Small intestine (tissue), 7 donors: Measurements from ENCODE around the gene BFSP1. TPM values are rescaled to one million over a fixed set of nuclear protein-coding genes. Genes with fewer than 3 reads are reported as not detected.

ENCODE experiments used
- DNase-seq, 2 donors: peaks; one replicate each; pipeline versions ENCODE4 v3.0.0 to v3.0.0-alpha.2; 2013
- FAIRE-seq: peaks from 2 replicates; lab custom pipeline; 2012; peaks lifted over from hg19 to GRCh38; lab: Jason Lieb, UNC
- H3K27ac ChIP-seq, 3 donors: one replicate each; pipeline ENCODE4 v1.5.1; 2013; ENCODE audit warnings: low read length in 2 of 3, mild to moderate bottlenecking in 2 of 3, control low read depth in 1 of 3, inconsistent platforms in 1 of 3, low read depth in 1 of 3, moderate library complexity in 1 of 3
- H3K27me3 ChIP-seq, 3 donors: one replicate each; pipeline ENCODE4 v1.6.1; 2013; ENCODE audit warnings: low read length in 3 of 3, inconsistent platforms in 1 of 3; ENCODE audit not compliant: control insufficient read depth in 3 of 3, insufficient read depth in 3 of 3
- H3K36me3 ChIP-seq, 3 donors: one replicate each; pipeline ENCODE4 v1.6.1; 2013; ENCODE audit warnings: low read length in 3 of 3, inconsistent platforms in 1 of 3, low read depth in 1 of 3, mild to moderate bottlenecking in 1 of 3, moderate library complexity in 1 of 3; ENCODE audit not compliant: control insufficient read depth in 3 of 3, insufficient read depth in 2 of 3
- H3K4me1 ChIP-seq, 3 donors: one replicate each; pipeline ENCODE4 v1.6.1; 2013; ENCODE audit warnings: low read length in 2 of 3, inconsistent platforms in 1 of 3, low read depth in 1 of 3, mild to moderate bottlenecking in 1 of 3, moderate library complexity in 1 of 3; ENCODE audit not compliant: control insufficient read depth in 3 of 3, insufficient read depth in 2 of 3
- H3K4me3 ChIP-seq, 3 donors: one replicate each; pipeline ENCODE4 v1.5.1; 2013; ENCODE audit warnings: low read length in 3 of 3, control low read depth in 1 of 3, inconsistent platforms in 1 of 3, low read depth in 1 of 3, mild to moderate bottlenecking in 1 of 3, moderate library complexity in 1 of 3
- H3K9me3 ChIP-seq, 2 donors: one replicate each; pipeline ENCODE4 v1.6.1; 2013; ENCODE audit warnings: low read depth in 1 of 2, low read length in 1 of 2; ENCODE audit not compliant: control insufficient read depth in 2 of 2, insufficient read depth in 1 of 2
- WGBS, 3 donors: extraction: QIAGEN DNeasy Blood & Tissue Kit; methylation state at CpG; one replicate each; pipeline ENCODE4 v1.1.7; 2013; 5-methylcytosine and 5-hydroxymethylcytosine counted together
- polyA plus RNA-seq, 4 donors: library from polyadenylated mRNA; stranded (reverse) in 3 of 4; unstranded in 1 of 4; fragments of 200-250 nt in 3 of 4; fragments of 120-200 nt in 1 of 4; gene quantifications; one replicate each; pipeline versions ENCODE4 v1.2.1 to v1.2.3, GENCODE V29; 2013
- donor health status: healthy with polysubstance abuse.
- donor health status: control.
- donor health status: control.
- donor health status: Bipolar disorder and iron deficiency.
- donor health status: healthy.

BFSP1 gene
- polyA plus RNA-seq, 4 donors: 0.49 to 0.65 TPM; not detected in 2

GRCh38 chr20:17457079-17457478, 74.1 kb downstream of the BFSP1 start:
- Histone ChIP-seq H3K36me3 (no peaks in the 10 kb centered on the region), H3K9me3 (no peaks in the 10 kb centered on the region), H3K4me3 (no peak overlapping the region), H3K4me1 (no peaks in the 10 kb centered on the region), H3K27ac (no peak overlapping the region), H3K27me3 (peaks cover 0 to 3% (median 0%) of the 10 kb centered on the region in 3 donors)
- 47 to 64% (median 58%) methylated on average over 1 of the region's 1 CpG for WGBS, 3 donors
- DNase-seq (no peak), FAIRE-seq (no peak)

GRCh38 chr20:17456279-17456678, 74.9 kb downstream of the BFSP1 start:
- H3K27ac ChIP-seq: no peak overlapping the region
- H3K36me3 ChIP-seq: no peaks in the 10 kb centered on the region
- no peak overlapping the region for H3K4me3 ChIP-seq
- DNase-seq (no peak), FAIRE-seq (no peak)
- no peaks in the 10 kb centered on the region for H3K4me1 ChIP-seq
- H3K27me3 ChIP-seq: peaks cover 0 to 3% (median 0%) of the 10 kb centered on the region in 3 donors
- no peaks in the 10 kb centered on the region for H3K9me3 ChIP-seq
- 64 to 80% (median 76%) methylated on average over 8 of the region's 8 CpGs for WGBS, 3 donors

GRCh38 chr20:17453592-17453991, 77.6 kb downstream of the BFSP1 start:
- H3K9me3 ChIP-seq: no peaks in the 10 kb centered on the region
- no peak for DNase-seq
- no peaks in the 10 kb centered on the region for H3K36me3 ChIP-seq
- 90 to 94% (median 93%) methylated on average over 22 of the region's 22 CpGs for WGBS, 3 donors
- no peak overlapping the region for H3K27ac ChIP-seq
- H3K27me3 ChIP-seq: peaks cover 0 to 3% (median 0%) of the 10 kb centered on the region in 3 donors
- FAIRE-seq: no peak
- H3K4me1 ChIP-seq: no peaks in the 10 kb centered on the region
- H3K4me3 ChIP-seq: no peak overlapping the region

GRCh38 chr20:17452441-17452840, 78.7 kb downstream of the BFSP1 start:
- WGBS, 3 donors: 67 to 84% (median 71%) methylated on average over 3 of the region's 3 CpGs
- no peaks in the 10 kb centered on the region for H3K9me3 ChIP-seq
- DNase-seq (no peak), FAIRE-seq (no peak)
- no peaks in the 10 kb centered on the region for H3K36me3 ChIP-seq
- H3K4me3 ChIP-seq: no peak overlapping the region
- peaks cover 0 to 3% (median 0%) of the 10 kb centered on the region in 3 donors for H3K27me3 ChIP-seq
- no peak overlapping the region for H3K27ac ChIP-seq
- no peaks in the 10 kb centered on the region for H3K4me1 ChIP-seq

- H3K27me3 ChIP-seq: peaks cover 0 to 5% (median 0%) of the 10 kb centered on the region in 3 donors
Observed at GRCh38 chr20:17449031-17449430, 82.1 kb downstream of the BFSP1 start.

GRCh38 chr20:17448071-17448470, 83.1 kb downstream of the BFSP1 start:
- Histone ChIP-seq H3K27me3 (peaks cover 0 to 8% (median 0%) of the 10 kb centered on the region in 3 donors), H3K9me3 (no peaks in the 10 kb centered on the region), H3K27ac (no peak overlapping the region), H3K4me1 (no peaks in the 10 kb centered on the region), H3K36me3 (no peaks in the 10 kb centered on the region), H3K4me3 (no peak overlapping the region)
- FAIRE-seq: no peak
- 89 to 96% (median 95%) methylated on average over 2 of the region's 2 CpGs for WGBS, 3 donors
- no peak for DNase-seq

More at GRCh38 chr20:17449031-17449430, 82.1 kb downstream of the BFSP1 start:
- Histone ChIP-seq H3K36me3 (no peaks in the 10 kb centered on the region), H3K27ac (no peak overlapping the region), H3K4me1 (no peaks in the 10 kb centered on the region), H3K9me3 (no peaks in the 10 kb centered on the region), H3K4me3 (no peak overlapping the region)
- WGBS, 3 donors: 81 to 85% (median 82%) methylated on average over 2 of the region's 2 CpGs
- no peak for FAIRE-seq
- no peak for DNase-seq

- no peak for DNase-seq
- WGBS, 3 donors: 72 to 76% (median 75%) methylated on average over 5 of the region's 5 CpGs
- no peak for FAIRE-seq
Observed at GRCh38 chr20:17446171-17446570, 85.0 kb downstream of the BFSP1 start.

GRCh38 chr20:17445543-17445942, 85.6 kb downstream of the BFSP1 start:
- Histone ChIP-seq H3K27me3 (peaks cover 0 to 10% (median 0%) of the 10 kb centered on the region in 3 donors), H3K27ac (no peak overlapping the region), H3K4me1 (no peaks in the 10 kb centered on the region), H3K9me3 (no peaks in the 10 kb centered on the region), H3K36me3 (no peaks in the 10 kb centered on the region), H3K4me3 (no peak overlapping the region)
- DNase-seq (no peak), FAIRE-seq (no peak)
- 78 to 88% (median 78%) methylated on average over 13 of the region's 13 CpGs for WGBS, 3 donors

More at GRCh38 chr20:17446171-17446570, 85.0 kb downstream of the BFSP1 start:
- no peaks in the 10 kb centered on the region for H3K4me1 ChIP-seq
- H3K4me3 ChIP-seq: no peak overlapping the region
- H3K36me3 ChIP-seq: no peaks in the 10 kb centered on the region
- no peak overlapping the region for H3K27ac ChIP-seq
- H3K27me3 ChIP-seq: peaks cover 0 to 10% (median 0%) of the 10 kb centered on the region in 3 donors
- H3K9me3 ChIP-seq: no peaks in the 10 kb centered on the region

- Histone ChIP-seq H3K9me3 (no peaks in the 10 kb centered on the region), H3K27ac (no peak overlapping the region), H3K4me3 (no peak overlapping the region), H3K27me3 (peaks cover 0 to 10% (median 0%) of the 10 kb centered on the region in 3 donors), H3K4me1 (no peaks in the 10 kb centered on the region), H3K36me3 (no peaks in the 10 kb centered on the region)
- no peak for FAIRE-seq
- WGBS, 3 donors: 9 to 46% (median 20%) methylated on average over 2 of the region's 2 CpGs
- no peak for DNase-seq
Observed at GRCh38 chr20:17444091-17444490, 87.1 kb downstream of the BFSP1 start.
